ENCODE measurements around the gene GAN.
A peak's percentile ranks its signal among the peaks of the same experiment; 100 is the strongest.

- no peak for TF ChIP-seq YY1 (IDR thresholded peaks at IDR 0.05; ENCODE audit: low read depth)
- no peak for TF ChIP-seq TEAD4 (IDR thresholded peaks at IDR 0.05)
- no peak for TF ChIP-seq CREB1 (IDR thresholded peaks at IDR 0.05; ENCODE audit: low read depth)
- TF ChIP-seq USF1 (IDR thresholded peaks at IDR 0.05), result peak; percentile 15; the same call in 1 of the 2 replicates
- TF ChIP-seq MAX (IDR thresholded peaks at IDR 0.05), result no peak
- no peak for TF ChIP-seq EP300 (IDR thresholded peaks at IDR 0.05; ENCODE audit: borderline replicate concordance)
- TF ChIP-seq TAF1 (IDR thresholded peaks at IDR 0.05; ENCODE audit: low read depth), result no peak
- TF ChIP-seq NFIC (IDR thresholded peaks at IDR 0.05), result no peak
- TF ChIP-seq REST (IDR thresholded peaks at IDR 0.05; ENCODE audit: low read depth), result no peak
- no peak for TF ChIP-seq RAD21 (IDR thresholded peaks at IDR 0.05; ENCODE audit: low read depth)
- TF ChIP-seq FOXM1 (IDR thresholded peaks at IDR 0.05; ENCODE audit: borderline replicate concordance, low read depth), result no peak
- no peak for TF ChIP-seq EGR1 (IDR thresholded peaks at IDR 0.05)
- no peak for TF ChIP-seq CEBPB (IDR thresholded peaks at IDR 0.05)
Measured at GRCh38 chr16:81424771-81425170, 110.0 kb downstream of the GAN start.
